Naive B cell (primary cell): ENCODE results near the gene FAM221B. TPM values are rescaled to one million over a fixed set of nuclear protein-coding genes. Genes with fewer than 3 reads are reported as not detected.

Experiments
- ATAC-seq, 2 donors: fragments of 150-1000 bp; cut with Tn5 transposase; 2 replicates each; pipeline ENCODE4 v1.10.0; 2021; ENCODE audit warnings: low read depth in 2 of 2, mild to moderate bottlenecking in 2 of 2, moderate library complexity in 2 of 2
- DNase-seq: peaks from one replicate; pipeline ENCODE4 v3.0.0; 2022
- H3K27ac Mint-ChIP-seq, 6 donors: one replicate each; pipeline ENCODE4 v1.8.0; 2020 to 2022; ENCODE audit warnings: mild to moderate bottlenecking in 6 of 6, mixed read lengths in 6 of 6, moderate library complexity in 5 of 6, inconsistent platforms in 2 of 6
- H3K27me3 Mint-ChIP-seq, 3 donors: one replicate each; pipeline ENCODE4 v1.8.0; 2021 to 2022; ENCODE audit warnings: mixed read lengths in 3 of 3, mild to moderate bottlenecking in 1 of 3
- H3K36me3 Mint-ChIP-seq, 2 donors: one replicate each; pipeline ENCODE4 v1.8.0; 2020 to 2022; ENCODE audit warnings: mixed read lengths in 2 of 2, inconsistent platforms in 1 of 2, mild to moderate bottlenecking in 1 of 2
- H3K4me1 Mint-ChIP-seq, 3 donors: one replicate each; pipeline ENCODE4 v1.8.0; 2020 to 2022; ENCODE audit warnings: mixed read lengths in 3 of 3, inconsistent platforms in 1 of 3, mild to moderate bottlenecking in 1 of 3, moderate library complexity in 1 of 3
- H3K4me3 Mint-ChIP-seq, 8 donors: one replicate each; pipeline ENCODE4 v1.8.0; 2020 to 2022; ENCODE audit warnings: mild to moderate bottlenecking in 8 of 8, mixed read lengths in 8 of 8, moderate library complexity in 8 of 8, inconsistent platforms in 2 of 8
- H3K9me3 Mint-ChIP-seq, 7 donors: one replicate each; pipeline ENCODE4 v1.8.0; 2020 to 2022; ENCODE audit warnings: mixed read lengths in 7 of 7, mild to moderate bottlenecking in 5 of 7, inconsistent platforms in 2 of 7, moderate library complexity in 1 of 7
- polyA plus RNA-seq, 6 donors: library from polyadenylated mRNA; unstranded; fragments of 300-500 nt; fragmentation: Illumina TruSeq; gene quantifications; one replicate each; pipeline ENCODE4 v1.2.3, GENCODE V29; 2021; ENCODE audit warnings: low read depth in 6 of 6

The FAM221B gene
- polyA plus RNA-seq, 6 donors from 2014 or later = not detected

DNA sequence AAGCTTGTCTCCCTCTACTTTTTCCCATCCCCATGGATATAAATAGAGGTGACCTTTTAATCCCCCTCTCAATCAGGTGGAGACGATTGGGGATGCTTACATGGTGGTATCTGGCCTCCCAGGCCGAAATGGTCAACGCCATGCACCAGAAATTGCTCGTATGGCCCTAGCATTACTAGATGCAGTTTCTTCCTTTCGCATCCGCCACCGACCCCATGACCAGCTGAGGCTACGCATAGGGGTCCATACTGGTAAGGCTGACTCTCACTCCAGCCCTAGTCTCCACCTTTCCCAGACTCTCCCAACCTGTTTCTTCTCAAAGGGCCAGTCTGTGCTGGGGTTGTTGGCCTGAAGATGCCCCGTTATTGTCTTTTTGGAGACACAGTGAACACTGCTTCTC is 20.1 kb downstream of the FAM221B start:
- peak overlapping the region in 1 of 6 donors; percentile 5 for H3K27ac Mint-ChIP-seq
- ATAC-seq (no peak), DNase-seq (no peak)
- no peaks in the 10 kb centered on the region for H3K36me3 Mint-ChIP-seq
- no peaks in the 10 kb centered on the region for H3K9me3 Mint-ChIP-seq
- no peaks in the 10 kb centered on the region for H3K27me3 Mint-ChIP-seq
- H3K4me1 Mint-ChIP-seq = peaks cover 13 to 24% (median 13%) of the 10 kb centered on the region in 3 donors
- no peak overlapping the region for H3K4me3 Mint-ChIP-seq

DNA sequence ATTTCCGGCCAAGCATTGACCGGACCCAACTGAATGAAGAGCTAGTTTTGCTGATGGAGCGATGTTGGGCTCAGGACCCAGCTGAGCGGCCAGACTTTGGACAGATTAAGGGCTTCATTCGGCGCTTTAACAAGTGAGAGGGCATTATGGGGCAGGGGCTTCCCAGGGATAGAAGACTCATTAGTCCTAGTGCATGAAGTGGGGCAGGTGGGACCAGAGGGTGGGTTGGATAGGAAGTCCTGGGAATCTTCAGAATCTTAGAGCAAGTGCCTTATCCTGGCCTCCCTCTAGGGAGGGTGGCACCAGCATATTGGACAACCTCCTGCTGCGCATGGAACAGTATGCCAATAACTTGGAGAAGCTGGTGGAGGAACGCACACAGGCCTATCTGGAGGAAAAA is 22.4 kb downstream of the FAM221B start:
- peak overlapping the region in 1 of 6 donors; percentile 30 for H3K27ac Mint-ChIP-seq
- no peak for DNase-seq
- peaks cover 7 to 13% of the 10 kb centered on the region in 2 donors for H3K36me3 Mint-ChIP-seq
- no peak overlapping the region for H3K4me3 Mint-ChIP-seq
- no peaks in the 10 kb centered on the region for H3K27me3 Mint-ChIP-seq
- H3K9me3 Mint-ChIP-seq = no peaks in the 10 kb centered on the region
- H3K4me1 Mint-ChIP-seq = peaks cover 0 to 2% (median 0%) of the 10 kb centered on the region in 3 donors
- ATAC-seq = no peak

DNA sequence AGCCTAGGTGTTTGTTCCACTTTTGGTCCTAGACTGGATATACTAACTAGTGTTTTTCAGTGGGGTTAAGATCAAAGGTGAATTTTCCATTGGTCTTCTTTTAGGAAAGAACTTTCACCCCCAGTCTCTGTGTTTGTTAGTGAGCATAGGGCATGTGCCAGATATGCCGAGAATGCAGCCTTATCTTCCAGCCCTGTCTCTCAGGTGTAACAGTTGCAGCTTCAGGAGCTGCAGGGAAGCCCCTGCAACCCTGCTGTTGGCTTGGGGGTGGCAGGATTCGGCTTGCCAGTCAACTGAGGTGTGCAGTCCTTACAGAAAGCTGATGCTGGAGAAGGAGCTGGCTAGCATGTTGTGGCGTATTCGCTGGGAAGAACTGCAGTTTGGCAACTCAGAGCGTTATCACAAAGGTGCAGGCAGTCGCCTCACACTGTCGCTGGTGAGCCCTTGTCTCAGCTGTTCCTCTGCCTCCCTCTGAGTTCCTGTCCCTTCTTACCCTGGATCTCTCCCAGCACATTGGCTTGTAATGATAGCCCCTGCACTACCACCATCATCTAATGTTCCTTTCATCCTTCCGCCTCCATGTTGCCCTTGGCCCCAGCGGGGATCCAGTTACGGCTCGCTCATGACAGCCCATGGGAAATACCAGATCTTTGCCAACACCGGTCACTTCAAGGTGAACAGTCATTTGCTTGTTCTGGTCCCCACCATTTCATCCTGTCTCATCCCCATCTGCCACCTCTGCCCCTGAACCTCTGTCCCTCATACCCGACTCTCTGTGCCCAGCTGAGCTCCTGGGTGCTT is 27.0 kb downstream of the FAM221B start:
- Mint-ChIP-seq H3K4me3 (no peak overlapping the region), H3K9me3 (no peaks in the 10 kb centered on the region), H3K36me3 (peaks cover 11 to 28% of the 10 kb centered on the region in 2 donors), H3K27ac (peak overlapping the region in 1 of 6 donors; percentile 17), H3K4me1 (no peaks in the 10 kb centered on the region), H3K27me3 (no peaks in the 10 kb centered on the region)
- no peak for ATAC-seq
- DNase-seq = no peak

DNA sequence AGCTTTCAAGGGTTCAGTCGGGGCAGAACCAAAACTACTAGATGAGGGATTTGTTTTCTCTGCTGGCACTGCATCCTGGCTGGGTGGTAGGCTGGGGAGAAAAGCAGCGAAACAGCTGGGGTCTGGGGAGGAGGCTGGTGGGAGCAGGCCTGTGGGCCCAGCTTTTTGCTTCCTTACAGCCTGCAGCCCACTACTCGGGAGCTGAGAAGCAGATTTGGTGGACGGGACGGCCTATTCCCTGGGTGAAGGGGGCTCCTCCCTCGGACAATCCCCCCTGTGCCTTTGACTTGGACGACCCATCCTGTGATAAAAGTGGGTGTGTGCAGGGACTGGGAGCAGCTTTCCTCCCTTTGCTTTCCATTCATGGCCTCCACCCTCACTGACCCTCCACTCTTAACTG is 28.0 kb downstream of the FAM221B start:
- no peaks in the 10 kb centered on the region for H3K9me3 Mint-ChIP-seq
- no peak overlapping the region for H3K27ac Mint-ChIP-seq
- peaks cover 11 to 28% of the 10 kb centered on the region in 2 donors for H3K36me3 Mint-ChIP-seq
- ATAC-seq (no peak), DNase-seq (no peak)
- H3K27me3 Mint-ChIP-seq = no peaks in the 10 kb centered on the region
- H3K4me1 Mint-ChIP-seq = no peaks in the 10 kb centered on the region
- H3K4me3 Mint-ChIP-seq = no peak overlapping the region

DNA sequence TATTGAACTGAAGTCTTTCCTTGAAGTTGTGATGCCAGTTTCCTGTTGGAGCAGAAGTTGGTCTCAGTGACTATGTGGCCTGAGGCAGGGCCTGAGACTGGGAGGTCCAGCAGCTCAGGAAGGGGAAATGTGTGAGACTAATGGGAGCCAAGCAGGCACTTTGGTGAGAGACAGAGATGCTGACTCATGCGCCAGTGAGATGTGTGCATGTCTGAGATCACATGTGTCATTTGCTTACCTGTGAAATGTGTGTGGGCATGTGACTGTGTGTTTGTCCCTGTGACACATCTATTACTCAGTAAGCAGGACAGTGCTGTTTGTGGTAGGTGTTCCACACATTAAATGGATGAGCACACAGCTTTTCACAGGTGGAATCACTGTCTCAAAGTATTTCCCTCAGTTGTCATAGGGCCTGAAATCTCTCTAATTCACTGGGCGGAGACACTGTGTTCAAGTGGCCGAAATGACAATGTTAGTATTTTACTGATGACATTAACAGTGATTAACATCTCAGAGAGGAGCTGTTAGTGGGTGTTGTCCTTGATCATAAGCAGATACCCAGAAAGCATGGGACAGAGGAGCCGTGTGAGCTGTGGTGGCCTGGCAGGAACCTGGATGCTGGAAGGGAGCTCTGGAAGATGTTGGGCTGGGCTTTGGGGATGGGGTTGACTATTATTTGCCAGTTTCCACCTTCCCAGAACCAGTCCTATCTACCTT is 29.7 kb downstream of the FAM221B start:
- ATAC-seq (no peak), DNase-seq (no peak)
- H3K27me3 Mint-ChIP-seq = no peaks in the 10 kb centered on the region
- H3K27ac Mint-ChIP-seq = no peak overlapping the region
- H3K36me3 Mint-ChIP-seq = peaks cover 17 to 28% of the 10 kb centered on the region in 2 donors
- H3K4me1 Mint-ChIP-seq = no peaks in the 10 kb centered on the region
- no peaks in the 10 kb centered on the region for H3K9me3 Mint-ChIP-seq
- H3K4me3 Mint-ChIP-seq = no peak overlapping the region

DNA sequence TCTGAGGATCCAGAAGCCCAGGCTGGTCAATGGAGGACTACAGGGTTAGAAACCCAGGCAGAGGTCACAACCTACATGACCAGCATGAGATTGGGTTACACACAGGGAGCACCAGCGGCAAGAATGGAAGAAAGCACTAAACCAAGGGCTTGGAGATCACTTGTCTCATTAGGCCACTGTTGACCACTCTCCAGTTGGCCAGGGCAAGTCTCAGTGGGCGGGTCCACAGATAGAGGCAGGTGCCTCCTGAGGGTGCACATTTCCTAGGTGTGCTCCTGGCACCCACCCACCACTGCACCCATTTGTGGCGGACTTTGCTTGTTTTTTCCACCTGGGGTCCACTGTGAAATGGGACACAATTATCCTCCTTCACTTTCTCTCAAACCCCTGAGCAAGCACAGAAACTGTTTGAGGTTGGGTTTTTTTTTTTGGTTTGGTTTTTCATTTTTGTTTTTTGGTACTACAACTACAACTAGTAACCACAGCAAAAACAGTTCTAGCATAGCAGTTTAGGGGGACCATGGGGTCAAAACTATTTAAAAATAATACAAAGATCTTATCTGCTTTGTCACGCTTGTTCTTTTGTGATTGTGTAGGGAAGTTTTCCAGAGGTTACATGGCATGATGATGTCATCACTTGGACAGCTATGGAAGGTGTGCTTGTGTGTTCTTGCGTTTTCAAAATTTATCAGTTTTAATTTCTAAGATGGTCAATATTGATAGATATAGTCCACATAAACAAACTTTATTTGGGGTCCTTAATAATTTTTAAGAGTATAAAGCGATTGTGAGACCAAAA is 31.0 kb downstream of the FAM221B start:
- peak overlapping the region in 2 of 6 donors; percentile 31 to 75 for H3K27ac Mint-ChIP-seq
- H3K27me3 Mint-ChIP-seq = no peaks in the 10 kb centered on the region
- H3K4me3 Mint-ChIP-seq = no peak overlapping the region
- no peaks in the 10 kb centered on the region for H3K4me1 Mint-ChIP-seq
- H3K9me3 Mint-ChIP-seq = no peaks in the 10 kb centered on the region
- no peak for ATAC-seq
- H3K36me3 Mint-ChIP-seq = peaks cover 17 to 28% of the 10 kb centered on the region in 2 donors
- no peak for DNase-seq

DNA sequence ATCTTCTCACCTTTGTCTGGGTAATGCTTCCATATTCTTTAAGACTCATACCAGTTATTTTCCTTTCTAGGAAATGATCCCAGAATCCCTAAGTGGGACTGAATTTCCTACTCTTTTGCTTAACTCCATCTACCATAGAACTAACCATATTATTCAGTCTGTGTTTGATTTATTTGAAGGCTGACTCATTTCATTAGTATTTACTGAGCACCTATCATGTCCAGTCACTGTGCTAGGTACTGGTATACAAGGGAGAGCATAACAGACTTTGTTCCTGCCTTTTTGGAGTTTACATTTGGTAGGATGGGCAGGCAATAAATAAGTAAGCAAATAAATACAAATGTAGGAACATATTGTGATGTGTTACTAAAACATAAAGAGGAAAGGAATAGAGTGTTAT is 32.8 kb downstream of the FAM221B start:
- no peaks in the 10 kb centered on the region for H3K9me3 Mint-ChIP-seq
- no peak for ATAC-seq
- H3K27me3 Mint-ChIP-seq = peaks cover 0 to 5% (median 4%) of the 10 kb centered on the region in 3 donors
- no peak overlapping the region for H3K4me3 Mint-ChIP-seq
- DNase-seq = no peak
- H3K27ac Mint-ChIP-seq = no peak overlapping the region
- H3K4me1 Mint-ChIP-seq = peaks cover 4 to 5% (median 5%) of the 10 kb centered on the region in 3 donors
- H3K36me3 Mint-ChIP-seq = peaks cover 5 to 12% of the 10 kb centered on the region in 2 donors

DNA sequence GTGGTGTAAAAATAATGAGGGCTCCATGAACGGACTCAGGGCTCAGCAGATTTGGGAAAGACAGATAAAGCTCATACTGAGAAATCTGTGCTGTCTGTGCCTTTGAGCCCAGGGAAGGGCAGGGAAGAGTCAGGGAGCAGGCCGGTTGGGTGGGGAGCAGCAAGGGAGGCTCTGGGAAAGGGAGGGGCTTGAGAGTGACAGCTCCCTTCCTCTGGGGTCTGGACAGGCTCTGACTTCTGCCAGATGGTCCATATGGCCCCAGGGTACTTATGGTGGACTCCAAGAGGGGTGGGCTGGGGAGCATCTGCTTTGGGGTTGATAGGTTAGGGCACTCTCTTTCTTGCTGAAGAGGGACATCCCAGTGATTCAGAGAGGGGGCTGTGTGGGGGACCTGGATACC is 35.1 kb downstream of the FAM221B start:
- Mint-ChIP-seq H3K4me3 (no peak overlapping the region), H3K4me1 (peaks cover 9 to 12% (median 12%) of the 10 kb centered on the region in 3 donors), H3K36me3 (peaks cover 0 to 5% of the 10 kb centered on the region in 2 donors), H3K9me3 (no peaks in the 10 kb centered on the region), H3K27ac (peak overlapping the region in 1 of 6 donors; percentile 79), H3K27me3 (peaks cover 3 to 10% (median 8%) of the 10 kb centered on the region in 3 donors)
- DNase-seq (no peak), ATAC-seq (no peak)

DNA sequence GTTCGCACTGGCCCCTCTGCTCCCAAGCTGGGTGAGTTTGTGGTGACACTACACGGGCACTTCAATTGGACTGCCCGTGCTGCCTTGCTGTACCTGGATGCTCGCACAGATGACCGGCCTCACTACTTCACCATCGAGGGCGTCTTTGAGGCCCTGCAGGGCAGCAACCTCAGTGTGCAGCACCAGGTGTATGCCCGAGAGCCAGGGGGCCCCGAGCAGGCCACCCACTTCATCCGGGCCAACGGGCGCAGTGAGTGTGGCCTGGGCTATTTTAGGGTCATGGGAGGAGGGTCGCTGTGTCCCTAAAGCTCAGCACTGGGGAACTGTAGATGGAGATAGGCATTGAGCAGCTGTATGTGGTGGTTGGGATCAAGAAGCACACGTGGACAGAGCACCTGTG is 35.7 kb downstream of the FAM221B start:
- Mint-ChIP-seq H3K36me3 (peaks cover 0 to 5% of the 10 kb centered on the region in 2 donors), H3K27me3 (peaks cover 3 to 10% (median 8%) of the 10 kb centered on the region in 3 donors), H3K4me1 (peaks cover 9 to 12% (median 12%) of the 10 kb centered on the region in 3 donors), H3K27ac (peak overlapping the region in 2 of 6 donors; percentile 79 to 91), H3K4me3 (no peak overlapping the region), H3K9me3 (no peaks in the 10 kb centered on the region)
- ATAC-seq (no peak), DNase-seq (no peak)

DNA sequence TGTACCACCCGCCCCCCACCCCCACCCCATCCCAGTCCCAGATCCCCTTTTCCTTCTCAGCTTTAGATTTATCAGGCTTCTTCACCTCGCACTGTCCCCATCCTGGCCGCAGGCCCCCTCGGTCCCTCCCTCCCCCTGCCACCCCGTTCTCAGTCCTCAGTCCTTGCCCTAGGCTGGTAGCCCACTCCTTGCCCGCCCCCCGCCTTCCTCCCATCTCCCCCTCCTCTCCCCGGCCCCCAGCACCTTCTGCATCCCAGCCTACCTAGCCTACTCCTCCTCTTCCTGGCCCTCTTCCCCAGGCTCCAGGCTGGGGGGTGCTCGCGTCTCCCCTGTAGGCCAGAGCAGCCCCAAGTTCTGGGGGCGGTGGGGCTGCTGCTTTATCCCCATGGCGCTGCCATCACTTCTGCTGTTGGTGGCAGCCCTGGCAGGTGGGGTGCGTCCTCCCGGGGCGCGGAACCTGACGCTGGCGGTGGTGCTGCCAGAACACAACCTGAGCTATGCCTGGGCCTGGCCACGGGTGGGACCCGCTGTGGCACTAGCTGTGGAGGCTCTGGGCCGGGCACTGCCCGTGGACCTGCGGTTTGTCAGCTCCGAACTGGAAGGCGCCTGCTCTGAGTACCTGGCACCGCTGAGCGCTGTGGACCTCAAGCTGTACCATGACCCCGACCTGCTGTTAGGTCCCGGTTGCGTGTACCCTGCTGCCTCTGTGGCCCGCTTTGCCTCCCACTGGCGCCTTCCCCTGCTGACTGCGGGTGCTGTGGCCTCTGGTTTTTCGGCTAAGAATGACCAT is 36.3 kb downstream of the FAM221B start:
- Mint-ChIP-seq H3K9me3 (no peaks in the 10 kb centered on the region), H3K27me3 (peaks cover 3 to 10% (median 8%) of the 10 kb centered on the region in 3 donors), H3K27ac (peak overlapping the region in 1 of 6 donors; percentile 72), H3K4me1 (peaks cover 9 to 12% (median 12%) of the 10 kb centered on the region in 3 donors), H3K4me3 (no peak overlapping the region), H3K36me3 (peaks cover 0 to 5% of the 10 kb centered on the region in 2 donors)
- no peak for DNase-seq
- ATAC-seq = no peak

DNA sequence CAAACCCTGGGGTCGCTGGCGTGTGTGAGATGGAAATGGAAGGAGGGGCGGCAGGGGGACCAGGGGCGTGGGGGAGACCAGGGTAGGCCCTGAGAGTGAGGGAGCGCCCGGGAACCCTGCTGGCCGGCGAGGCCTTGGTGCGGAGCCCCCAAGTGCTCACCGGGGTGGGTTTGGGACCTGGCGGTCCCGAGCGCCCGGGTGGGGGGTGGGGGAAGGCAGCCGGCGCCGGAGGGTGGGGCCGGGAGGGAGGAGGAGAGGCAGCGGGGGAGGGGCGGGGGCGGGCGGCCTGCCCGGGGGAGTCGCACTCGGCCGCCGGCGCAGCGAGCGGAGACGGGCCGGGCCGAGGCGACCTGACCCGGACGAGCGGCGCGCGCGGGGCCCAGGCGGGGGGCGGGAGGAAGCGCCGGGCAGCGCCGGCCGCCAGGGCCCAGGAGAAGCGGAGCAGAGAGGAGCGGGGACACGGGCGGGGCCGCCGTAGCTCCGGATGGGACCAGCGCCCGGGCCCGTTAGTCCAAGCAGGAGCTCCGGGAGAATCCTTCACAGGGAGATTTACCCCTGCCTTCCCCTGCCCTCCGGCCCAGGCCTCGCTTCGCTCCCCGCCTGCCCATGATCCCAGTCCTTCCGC is 37.1 kb downstream of the FAM221B start, which contains the start of gene NPR2:
Gene NPR2 (plus strand): TSS at position 295 of the 625 bp plus-strand sequence. CDS start 818 bp downstream, outside the sequence.
- H3K4me3 Mint-ChIP-seq = peak within 1 kb of the TSS in 5 of 8 donors; percentile 36 to 78 (median 63)
- H3K27ac Mint-ChIP-seq = peak within 1 kb of the TSS in 3 of 6 donors; percentile 28 to 72 (median 72)
- H3K27me3 Mint-ChIP-seq = peaks cover 3 to 10% (median 8%) of the 10 kb centered on the region in 3 donors
- H3K9me3 Mint-ChIP-seq = no peaks in the 10 kb centered on the region
- DNase-seq (no peak), ATAC-seq (no peak)
- peaks cover 0 to 5% of the 10 kb centered on the region in 2 donors for H3K36me3 Mint-ChIP-seq
- H3K4me1 Mint-ChIP-seq = peaks cover 9 to 12% (median 12%) of the 10 kb centered on the region in 3 donors
